ENCODE data around the gene PCCA. TPM values are rescaled to one million over a fixed set of nuclear protein-coding genes. Genes with fewer than 3 reads are reported as not detected.

PCCA gene
- total and polyA plus RNA-seq, 2 of the 13 experiments (the other 11 are each of a cell fraction or from before 2014, with no cell fraction given): 15.0 to 32.2 TPM

DNA sequence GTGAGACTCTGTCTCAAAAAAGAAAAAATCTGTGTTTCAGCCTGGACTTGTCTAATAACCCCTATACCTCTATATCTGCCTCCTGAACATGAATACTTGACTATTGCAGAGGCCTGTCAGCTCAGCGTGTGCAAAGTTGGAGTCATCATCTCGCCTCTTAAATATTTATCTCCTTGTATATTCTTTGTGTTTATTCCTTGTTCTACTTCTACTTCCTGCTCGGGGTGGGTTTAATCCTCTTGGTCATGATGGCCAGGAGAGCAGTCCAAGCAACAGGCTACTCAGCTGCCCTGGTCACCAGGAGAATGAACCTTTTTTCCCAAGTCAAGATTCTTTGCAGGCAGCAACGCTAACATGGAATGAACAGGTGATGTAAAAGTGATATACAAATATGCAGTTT lies 119.1 kb downstream of the PCCA start (continued):
- TF ChIP-seq ZNF546 (CRISPR knock-in tag; conservative IDR thresholded peaks at IDR 0.05): no peak
- TF ChIP-seq KLF12 (CRISPR knock-in tag; IDR thresholded peaks at IDR 0.05; ENCODE audit: borderline replicate concordance): no peak
- TF ChIP-seq ZBTB1 (CRISPR knock-in tag; IDR thresholded peaks at IDR 0.05; ENCODE audit: borderline replicate concordance): no peak
- no peak for TF ChIP-seq SMARCC2 (IDR thresholded peaks at IDR 0.05)
- no peak for TF ChIP-seq ZNF205 (CRISPR knock-in tag; IDR thresholded peaks at IDR 0.05)
- TF ChIP-seq ZEB1 (IDR thresholded peaks at IDR 0.05; ENCODE audit: insufficient replicate concordance, low read depth): no peak

DNA sequence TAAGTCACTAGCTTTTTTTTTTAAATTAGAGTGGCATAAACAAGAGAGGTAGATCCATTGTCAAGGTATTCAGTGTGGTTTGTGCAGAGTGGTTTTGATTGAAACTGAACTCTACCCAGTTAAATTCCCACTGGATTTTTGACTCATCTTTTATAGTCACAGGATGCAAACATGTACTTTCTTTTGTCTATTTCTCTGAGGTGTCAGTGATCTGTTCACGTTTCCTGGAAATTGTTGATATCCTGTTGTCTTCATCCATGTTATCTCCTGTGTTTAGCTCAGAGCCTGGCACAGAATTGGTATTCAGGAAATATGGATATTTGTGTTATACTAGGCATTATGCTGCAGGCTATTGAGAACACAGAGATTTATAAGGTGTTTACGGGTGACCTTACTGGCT lies 119.7 kb downstream of the PCCA start:
- ATAC-seq (no peak), DNase-seq (ENCODE audit: low spot score) (no peak), FAIRE-seq (no peak)
- Histone ChIP-seq H3K9ac (ENCODE audit: insufficient read depth, low read depth, low read length) (no peak overlapping the region), H4K20me1 (ENCODE audit: insufficient read depth, low read length) (no peaks in the 10 kb centered on the region), H3K79me2 (ENCODE audit: insufficient read depth, low read length) (no peaks in the 10 kb centered on the region), H2AFZ (ENCODE audit: low read length) (no peak overlapping the region), H3K9me3 (ENCODE audit: low read length) (no peaks in the 10 kb centered on the region), H3K4me2 (ENCODE audit: low read depth, low read length) (no peak overlapping the region), H3K36me3 (replicated peaks in 1 of 2; ENCODE audit: control insufficient read depth in 1 of 2, insufficient read depth in 2 of 2, low read length in 2 of 2) (peaks cover 0 to 3% of the 10 kb centered on the region in 2 experiments; a peak in 2 of 5 replicates), H3K27ac (ENCODE audit: extremely low read length, insufficient read depth, low read length) (no peak overlapping the region), H3K4me3 (replicated peaks in 1 of 3; ENCODE audit: insufficient read depth in 1 of 3, low read depth in 2 of 3, low read length in 3 of 3) (no peak overlapping the region), H3K4me1 (ENCODE audit: insufficient read depth, low read length) (no peaks in the 10 kb centered on the region), H3K27me3 (ENCODE audit: control insufficient read depth in 1 of 2, insufficient read depth in 2 of 2, low read length in 2 of 2) (no peaks in the 10 kb centered on the region)
- 96% methylated on average over 2 of the region's 2 CpGs for WGBS (ENCODE audit: low lambda C conversion rate)
- CTCF ChIA-PET (ENCODE audit: low intra/inter-chr PET ratio, low total read pairs): no interaction called here
- intact Hi-C loops (cut with micrococcal nuclease; ENCODE audit: unreplicated experiment) (no loop called here), in situ Hi-C loops (cut with HindIII; ENCODE audit: extremely low pct_ligation_motif_present, low pct_unique_long_range_greater_than_20kb) (no loop called here)
- BruUV-seq (replicated peaks): no TSS peak
- TF ChIP-seq ARNT2 (CRISPR knock-in tag; IDR thresholded peaks at IDR 0.05; ENCODE audit: low read depth) (no peak), JUNB (CRISPR knock-in tag; IDR thresholded peaks at IDR 0.05; ENCODE audit: borderline replicate concordance) (no peak), ZNF251 (CRISPR knock-in tag; IDR thresholded peaks at IDR 0.05) (no peak), TAF15 (IDR thresholded peaks at IDR 0.05; ENCODE audit: low read depth, low read length, poor library complexity, severe bottlenecking) (no peak), ZNF432 (CRISPR knock-in tag; IDR thresholded peaks at IDR 0.05; ENCODE audit: borderline replicate concordance) (no peak), RBM22 (optimal IDR thresholded peaks at IDR 0.05; ENCODE audit: low read length) (no peak), ZNF567 (CRISPR knock-in tag; IDR thresholded peaks at IDR 0.05; ENCODE audit: borderline replicate concordance) (no peak), GATAD2A (CRISPR knock-in tag; IDR thresholded peaks at IDR 0.05) (no peak), ZNF788 (CRISPR knock-in tag; IDR thresholded peaks at IDR 0.05; ENCODE audit: borderline replicate concordance) (no peak)
- POLR2A ChIA-PET: no interaction called here
